Peyer's patch (tissue), 4 donors: ENCODE data around the gene PTPN2. TPM values are rescaled to one million over a fixed set of nuclear protein-coding genes. Genes with fewer than 3 reads are reported as not detected.
"Not testable (repeated sequence)": the region's sequence is repeated elsewhere in the genome, so short reads cannot be mapped to it uniquely, and the experiment has no call there.

Source experiments
- DNase-seq, 3 donors: peaks; one replicate each; pipeline ENCODE4 v3.0.0-alpha.2; 2017 to 2019
- H3K27ac ChIP-seq, 4 donors: fragments of 200-600 bp; sonication (generic); one replicate each; pipeline ENCODE4 v1.5.1; 2016 to 2019
- H3K27me3 ChIP-seq, 2 donors: fragments of 200-600 bp; sonication (generic); one replicate each; pipeline ENCODE4 v1.5.1; 2019
- H3K36me3 ChIP-seq, 3 donors: fragments of 200-600 bp; sonication (generic); one replicate each; pipeline ENCODE4 v1.5.1; 2016 to 2019
- H3K4me1 ChIP-seq, 4 donors: fragments of 200-600 bp; sonication (generic); one replicate each; pipeline ENCODE4 v1.5.1; 2016 to 2019
- H3K4me3 ChIP-seq, 4 donors: fragments of 200-600 bp; sonication (generic); 1 replicate in 3 of 4; 2 replicates in 1 of 4; pipeline ENCODE4 v1.5.1; 2016 to 2019; ENCODE audit warnings: mild to moderate bottlenecking in 1 of 4
- H3K9me3 ChIP-seq, 4 donors: fragments of 200-600 bp; sonication (generic); one replicate each; pipeline ENCODE4 v1.5.1; 2016 to 2019; ENCODE audit warnings: mild to moderate bottlenecking in 1 of 4
- CTCF ChIP-seq, 6 experiments: fragments of 450-650 bp in 4 of 6; fragments of 200-600 bp in 2 of 6; sonication (generic) in 1 of 6; IDR thresholded peaks; one replicate each; pipeline ENCODE4 v1.5.1; 2017 to 2019; ENCODE audit warnings: antibody characterized with exemption in 6 of 6, mild to moderate bottlenecking in 3 of 6, moderate library complexity in 1 of 6
- POLR2A ChIP-seq, 2 donors: fragments of 450-650 bp; IDR thresholded peaks; one replicate each; pipeline ENCODE4 v1.5.1; 2017; ENCODE audit warnings: antibody characterized with exemption in 2 of 2, mild to moderate bottlenecking in 2 of 2, moderate library complexity in 2 of 2
- total RNA-seq, 4 donors: library from RNA; depleted of rRNA; stranded (reverse); fragments of >200 nt; gene quantifications; one replicate each; pipeline ENCODE4 v1.1.0, GENCODE V29; 2016

PTPN2 gene
- total RNA-seq, 4 donors from 2014 or later = 28.9 to 43.7 (median 29.3) TPM

- Histone ChIP-seq H3K9me3 (no peaks in the 10 kb centered on the region), H3K4me3 (peak overlapping the region in 1 of 4 donors; percentile 24), H3K4me1 (no peaks in the 10 kb centered on the region), H3K27me3 (no peaks in the 10 kb centered on the region), H3K27ac (no peak overlapping the region), H3K36me3 (no peaks in the 10 kb centered on the region)
- TF ChIP-seq POLR2A (IDR thresholded peaks at IDR 0.05) = no peak
- TF ChIP-seq CTCF (IDR thresholded peaks at IDR 0.05) = no peak
- no peak for DNase-seq
These were observed 106.5 kb downstream of the PTPN2 start for GRCh38 chr18:12777500-12777944.

GRCh38 chr18:12776821-12777471 lies 107.1 kb downstream of the PTPN2 start:
- H3K4me1 ChIP-seq = no peaks in the 10 kb centered on the region
- peak overlapping the region in 1 of 4 donors; percentile 24 for H3K4me3 ChIP-seq

GRCh38 chr18:12776415-12776814 lies 107.6 kb downstream of the PTPN2 start:
- not testable (repeated sequence) for H3K27me3 ChIP-seq, DNase-seq, H3K4me1 ChIP-seq, H3K27ac ChIP-seq, H3K36me3 ChIP-seq, H3K9me3 ChIP-seq, H3K4me3 ChIP-seq

More at GRCh38 chr18:12776821-12777471, 107.1 kb downstream of the PTPN2 start:
- no peak overlapping the region for H3K27ac ChIP-seq
- H3K36me3 ChIP-seq = no peaks in the 10 kb centered on the region
- no peak for DNase-seq
- H3K9me3 ChIP-seq = no peaks in the 10 kb centered on the region
- H3K27me3 ChIP-seq = no peaks in the 10 kb centered on the region
- TF ChIP-seq POLR2A (IDR thresholded peaks at IDR 0.05) (no peak), CTCF (IDR thresholded peaks at IDR 0.05) (no peak)

- no peak for TF ChIP-seq POLR2A (IDR thresholded peaks at IDR 0.05)
- TF ChIP-seq CTCF (IDR thresholded peaks at IDR 0.05) = no peak
- H3K27me3 ChIP-seq = no peaks in the 10 kb centered on the region
- H3K4me3 ChIP-seq = no peak overlapping the region
- H3K9me3 ChIP-seq = no peaks in the 10 kb centered on the region
- no peaks in the 10 kb centered on the region for H3K4me1 ChIP-seq
- H3K36me3 ChIP-seq = no peaks in the 10 kb centered on the region
- no peak for DNase-seq
- no peak overlapping the region for H3K27ac ChIP-seq
These were observed 109.1 kb downstream of the PTPN2 start for GRCh38 chr18:12774982-12775381.

GRCh38 chr18:12773369-12773768 lies 110.7 kb downstream of the PTPN2 start:
- H3K27me3 ChIP-seq = no peaks in the 10 kb centered on the region
- no peaks in the 10 kb centered on the region for H3K36me3 ChIP-seq
- DNase-seq = no peak
- TF ChIP-seq POLR2A (IDR thresholded peaks at IDR 0.05) = no peak
- no peak overlapping the region for H3K4me3 ChIP-seq
- no peaks in the 10 kb centered on the region for H3K9me3 ChIP-seq
- H3K27ac ChIP-seq = no peak overlapping the region
- H3K4me1 ChIP-seq = no peaks in the 10 kb centered on the region

- no peak for DNase-seq
- no peaks in the 10 kb centered on the region for H3K27me3 ChIP-seq
- H3K36me3 ChIP-seq = no peaks in the 10 kb centered on the region
- H3K27ac ChIP-seq = no peak overlapping the region
- no peaks in the 10 kb centered on the region for H3K4me1 ChIP-seq
- no peak overlapping the region for H3K4me3 ChIP-seq
- H3K9me3 ChIP-seq = no peaks in the 10 kb centered on the region
- TF ChIP-seq POLR2A (IDR thresholded peaks at IDR 0.05) (no peak), CTCF (IDR thresholded peaks at IDR 0.05) (no peak)
These were observed 111.9 kb downstream of the PTPN2 start for GRCh38 chr18:12772111-12772510.
